Adrenal gland (tissue), 5 donors: ENCODE results near the gene PNMA5.

Experiments
- CTCF ChIP-seq, 6 experiments: fragments of 450-650 bp in 4 of 6; fragments of 200-600 bp in 2 of 6; sonication (generic) in 1 of 6; IDR thresholded peaks; 1 replicate in 5 of 6; 2 replicates in 1 of 6; pipeline versions ENCODE4 v1.5.1 to v1.8.0; 2016 to 2021; ENCODE audit warnings: antibody characterized with exemption in 6 of 6, mild to moderate bottlenecking in 2 of 6, moderate library complexity in 1 of 6
- POLR2A ChIP-seq, 2 donors: fragments of 450-650 bp; IDR thresholded peaks; one replicate each; pipeline ENCODE4 v1.6.1; 2017; ENCODE audit warnings: antibody characterized with exemption in 2 of 2, mild to moderate bottlenecking in 2 of 2, moderate library complexity in 1 of 2
- donor health status: DM: no; HTN: no; CAD: no.

GRCh38 chrX:153029875-153030274 is 36.0 kb upstream of the PNMA5 start:
- TF ChIP-seq CTCF (IDR thresholded peaks at IDR 0.05) = no peak
- no peak for TF ChIP-seq POLR2A (IDR thresholded peaks at IDR 0.05)
